Measurements from ENCODE around the gene HMCN1.

Gene HMCN1

DNA sequence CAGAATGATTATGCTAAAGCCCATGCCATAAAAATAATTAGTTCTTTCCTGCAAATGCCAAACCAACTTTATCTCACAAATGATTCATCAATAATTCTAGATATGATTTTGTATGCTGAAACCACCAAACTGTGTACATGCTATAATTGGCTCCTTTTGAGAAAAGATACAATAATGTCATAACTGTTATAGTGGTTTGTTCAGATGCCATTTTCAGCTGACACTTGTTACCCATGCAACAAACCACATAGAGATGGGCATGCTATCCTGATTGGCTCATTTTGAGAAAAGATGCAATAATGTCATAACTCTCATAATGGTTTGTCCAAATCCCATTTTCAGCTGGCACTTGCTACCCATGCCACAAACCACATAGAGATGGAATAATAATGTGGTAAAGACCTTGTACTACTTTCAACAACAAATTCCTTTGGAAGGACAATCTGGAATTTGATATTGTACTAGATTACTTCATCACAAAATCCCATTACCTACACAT, 357.1 kb downstream of the HMCN1 start:
- DNase-seq (ENCODE audit: low spot score), result no peak

DNA sequence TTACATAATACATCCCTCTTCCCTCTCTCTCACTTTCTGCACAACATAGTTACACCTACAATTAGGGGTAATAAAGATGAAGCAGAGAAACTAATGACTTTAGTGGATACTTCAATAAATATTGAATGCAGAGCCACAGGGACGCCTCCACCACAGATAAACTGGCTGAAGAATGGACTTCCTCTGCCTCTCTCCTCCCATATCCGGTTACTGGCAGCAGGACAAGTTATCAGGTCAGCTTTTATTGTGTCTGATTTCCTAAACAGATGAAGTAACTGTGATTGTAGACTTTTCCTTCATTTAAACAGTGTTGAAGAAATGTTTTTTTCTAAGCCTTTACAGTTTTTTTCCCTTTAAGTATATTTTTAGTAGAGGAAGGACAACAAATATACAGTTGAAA, 359.2 kb downstream of the HMCN1 start:
- no peak for DNase-seq (ENCODE audit: low spot score)

- DNase-seq (ENCODE audit: low spot score), result no peak
Measured at GRCh38 chr1:186094172-186094571, 360.0 kb downstream of the HMCN1 start.

DNA sequence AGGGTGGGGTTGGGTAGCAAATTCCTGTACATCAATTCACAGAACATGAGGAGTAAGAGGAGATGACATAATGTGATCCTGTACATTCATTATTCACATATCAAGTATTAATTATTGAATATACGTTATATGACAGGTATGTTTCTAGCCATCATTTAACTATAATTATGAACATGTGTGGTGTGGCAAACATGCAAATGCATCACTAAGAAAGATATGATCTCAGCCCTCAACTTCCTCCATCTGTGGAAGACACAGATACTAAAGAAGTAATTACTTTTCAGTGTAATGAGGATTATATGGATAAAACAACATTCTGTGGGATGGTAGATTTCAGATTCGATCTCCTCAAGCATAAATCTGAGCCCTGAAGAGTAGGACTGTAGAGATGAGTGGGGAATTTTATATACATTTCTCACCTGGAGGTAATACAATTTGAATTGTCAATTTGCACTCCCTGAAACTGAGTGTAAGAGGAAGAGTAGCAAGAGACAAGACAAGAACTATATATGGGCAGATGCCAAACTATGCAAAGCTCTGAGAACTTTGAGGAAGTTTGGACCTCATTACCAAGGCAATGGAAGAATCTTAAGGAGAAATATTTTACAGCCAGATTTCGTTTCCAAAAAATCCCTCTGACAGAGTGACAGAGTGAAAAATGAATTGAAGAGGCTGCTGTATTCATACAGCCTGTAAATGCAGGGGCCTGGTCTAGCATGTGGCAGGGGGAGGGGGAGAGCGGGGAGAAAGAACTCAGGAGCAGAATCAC, 365.3 kb downstream of the HMCN1 start:
- DNase-seq (ENCODE audit: low spot score), result no peak

GRCh38 chr1:186102107-186102506, 367.9 kb downstream of the HMCN1 start:
- no peak for DNase-seq (ENCODE audit: low spot score)

GRCh38 chr1:186102547-186103148, 368.5 kb downstream of the HMCN1 start:
- no peak for DNase-seq (ENCODE audit: low spot score)

GRCh38 chr1:186104459-186104858, 370.3 kb downstream of the HMCN1 start:
- DNase-seq (ENCODE audit: low spot score), result no peak

- DNase-seq (ENCODE audit: low spot score), result no peak
Measured at GRCh38 chr1:186112280-186112679, 378.1 kb downstream of the HMCN1 start.

DNA sequence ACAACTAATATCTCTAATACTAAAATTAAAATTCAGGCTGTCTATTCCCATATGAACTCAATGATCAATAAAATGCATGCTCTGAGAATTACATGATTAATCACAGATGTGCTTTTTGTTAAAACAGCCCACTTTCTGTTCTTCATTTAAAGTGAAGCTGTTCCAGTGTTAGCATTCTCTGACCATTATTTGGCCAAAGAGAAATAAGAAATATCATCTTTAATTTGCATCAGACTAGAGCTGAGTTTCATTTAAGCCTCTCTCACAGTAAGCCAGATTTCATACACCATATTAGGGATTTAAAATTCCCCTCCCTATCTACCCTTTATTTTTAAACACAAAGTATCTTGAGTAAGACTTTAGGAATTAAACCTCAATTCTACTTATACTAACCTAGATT, 379.3 kb downstream of the HMCN1 start:
- no peak for DNase-seq (ENCODE audit: low spot score)

GRCh38 chr1:186118724-186119123, 384.5 kb downstream of the HMCN1 start:
- no peak for DNase-seq (ENCODE audit: low spot score)

GRCh38 chr1:186122837-186123236, 388.6 kb downstream of the HMCN1 start:
- DNase-seq (ENCODE audit: low spot score), result no peak

- DNase-seq (ENCODE audit: low spot score), result no peak
Measured at GRCh38 chr1:186125035-186125434, 390.8 kb downstream of the HMCN1 start.

GRCh38 chr1:186125511-186125910, 391.3 kb downstream of the HMCN1 start:
- DNase-seq (ENCODE audit: low spot score), result no peak

GRCh38 chr1:186129758-186130157, 395.6 kb downstream of the HMCN1 start:
- no peak for DNase-seq (ENCODE audit: low spot score)

GRCh38 chr1:186139115-186139514, 404.9 kb downstream of the HMCN1 start:
- no peak for DNase-seq (ENCODE audit: low spot score)

DNA sequence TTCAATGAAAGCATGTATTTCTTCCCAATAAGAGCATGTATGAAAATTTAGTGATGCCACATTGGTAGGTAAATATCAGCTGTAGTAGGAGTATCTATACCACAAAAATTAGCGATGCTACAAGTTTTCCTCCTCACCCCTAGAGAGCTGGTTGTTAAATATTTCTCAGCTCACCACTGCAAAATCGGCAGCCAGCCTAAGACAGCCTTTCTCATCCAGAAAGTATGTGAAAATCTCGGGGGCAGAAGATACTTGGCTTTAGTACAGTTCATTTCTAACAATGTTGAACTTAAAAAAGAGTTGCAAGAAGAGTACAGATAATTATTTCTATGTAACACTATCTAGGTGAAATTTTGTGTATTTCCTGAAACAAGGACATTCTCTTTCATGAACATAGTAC, 405.5 kb downstream of the HMCN1 start:
- no peak for DNase-seq (ENCODE audit: low spot score)

GRCh38 chr1:186142159-186142558, 408.0 kb downstream of the HMCN1 start:
- no peak for DNase-seq (ENCODE audit: low spot score)

DNA sequence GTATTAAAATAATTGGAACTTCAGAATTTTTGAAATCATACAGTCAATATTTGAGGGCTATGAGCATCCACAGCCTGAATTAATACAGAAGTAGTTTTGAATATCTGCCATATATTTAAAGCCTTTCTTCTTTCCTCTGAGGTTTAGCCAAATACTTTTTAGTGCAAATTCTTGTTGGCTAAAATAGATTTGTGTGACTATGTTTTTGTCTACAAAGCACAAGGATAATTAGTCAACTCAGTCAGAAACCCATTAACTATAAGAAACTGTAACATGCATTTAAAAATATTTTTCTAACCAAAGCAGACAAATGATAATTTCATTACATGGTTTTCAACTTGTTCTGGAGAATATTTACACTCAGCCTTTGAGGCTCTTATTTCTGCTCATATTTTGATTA, 408.7 kb downstream of the HMCN1 start:
- no peak for DNase-seq (ENCODE audit: low spot score)

DNA sequence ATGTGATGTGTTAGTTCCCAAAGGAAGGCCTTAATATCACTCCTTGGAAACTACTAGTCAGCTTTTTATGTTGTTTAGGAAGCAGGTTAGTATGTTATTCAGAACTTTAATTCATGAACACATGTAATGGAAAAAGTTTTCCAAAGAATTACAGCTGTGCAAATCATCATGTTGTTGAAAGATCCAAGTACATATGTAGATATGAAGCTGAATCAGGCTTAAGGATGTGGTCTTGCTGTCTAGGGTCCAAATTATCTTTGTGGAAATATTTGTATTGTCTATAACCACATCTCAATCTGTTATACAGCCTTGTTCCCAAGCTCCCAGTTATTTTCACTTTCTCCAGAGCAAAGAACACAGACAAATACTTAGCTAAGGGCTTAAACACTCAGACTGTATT, 409.3 kb downstream of the HMCN1 start:
- DNase-seq (ENCODE audit: low spot score), result no peak

DNA sequence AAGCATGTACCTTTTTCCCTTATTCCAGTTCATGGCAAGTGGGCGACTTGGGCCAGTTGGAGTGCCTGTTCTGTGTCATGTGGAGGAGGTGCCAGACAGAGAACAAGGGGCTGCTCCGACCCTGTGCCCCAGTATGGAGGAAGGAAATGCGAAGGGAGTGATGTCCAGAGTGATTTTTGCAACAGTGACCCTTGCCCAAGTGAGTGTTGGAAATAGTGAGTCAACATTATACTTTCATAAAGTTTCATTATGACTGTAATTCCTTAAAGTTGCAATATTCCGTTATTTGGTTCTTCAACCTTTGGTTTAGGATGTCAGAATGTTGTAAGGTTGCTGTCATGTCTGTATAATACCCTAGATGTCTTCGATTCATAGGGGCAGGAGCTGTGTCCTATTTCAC, 410.3 kb downstream of the HMCN1 start:
- no peak for DNase-seq (ENCODE audit: low spot score)

- DNase-seq (ENCODE audit: low spot score), result no peak
Measured at GRCh38 chr1:186146974-186147373, 412.8 kb downstream of the HMCN1 start.

GRCh38 chr1:186149591-186149990, 415.4 kb downstream of the HMCN1 start:
- no peak for DNase-seq (ENCODE audit: low spot score)

DNA sequence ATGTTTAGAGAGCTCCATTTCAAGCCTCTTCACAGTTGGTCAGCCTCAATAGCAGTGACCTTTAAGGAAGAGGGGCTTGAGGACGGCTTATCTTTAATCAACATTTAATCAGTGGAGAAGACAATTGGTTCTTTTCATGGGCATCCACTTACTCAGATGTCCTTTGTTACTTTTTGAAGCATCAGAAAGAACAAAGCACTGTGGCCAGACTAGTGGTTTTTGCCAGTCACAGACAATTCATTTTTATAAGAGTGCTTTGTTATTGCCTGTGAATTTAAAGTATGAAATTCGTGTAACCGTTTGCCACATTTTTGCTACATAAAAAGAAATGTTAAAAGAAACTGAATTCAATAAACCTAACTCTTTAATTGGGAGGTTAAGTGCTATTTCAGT, 418.0 kb downstream of the HMCN1 start:
- no peak for DNase-seq (ENCODE audit: low spot score)

All from globus pallidus (tissue), 1 donor.